Astrocyte of the cerebellum (primary cell): ENCODE data around the gene ANKRD34A.
"Not testable (repeated sequence)": the region's sequence is repeated elsewhere in the genome, so short reads cannot be mapped to it uniquely, and the experiment has no call there.

Source experiments
- DNase-seq: peaks from one replicate; pipeline ENCODE4 v3.0.0-alpha.2; 2011; ENCODE audit warnings: low read depth
- H3K4me3 ChIP-seq: 2 replicates; pipeline ENCODE4 v1.5.1; 2011; ENCODE audit warnings: mild to moderate bottlenecking, low read depth, low read length, moderate library complexity
- CTCF ChIP-seq: IDR thresholded peaks from 2 replicates; pipeline ENCODE4 v1.5.1; 2012; ENCODE audit warnings: low read length, low read depth, moderate library complexity, mild to moderate bottlenecking; ENCODE audit errors: missing control alignments
- in situ Hi-C: cut with HindIII; loops from 2 replicates; pipeline ENCODE4 v1.10.0; 2017; ENCODE audit warnings: low sequenced_read_pairs

ANKRD34A gene

GRCh38 chr1:145946477-145946986 is 17.8 kb downstream of the ANKRD34A start:
- in situ Hi-C loops, result no loop called here
- no peak for DNase-seq
- H3K4me3 ChIP-seq, result no peak overlapping the region
- no peak for TF ChIP-seq CTCF

- H3K4me3 ChIP-seq, result no peak overlapping the region
- no peak for TF ChIP-seq CTCF
- in situ Hi-C loops, result no loop called here
- no peak for DNase-seq
Measured at GRCh38 chr1:145944532-145944931, 19.8 kb downstream of the ANKRD34A start.

GRCh38 chr1:145942871-145943270 is 21.5 kb downstream of the ANKRD34A start:
- no peak for DNase-seq
- no peak for TF ChIP-seq CTCF
- no peak overlapping the region for H3K4me3 ChIP-seq
- in situ Hi-C loops, result no loop called here

GRCh38 chr1:145942405-145942804 is 22.0 kb downstream of the ANKRD34A start:
- in situ Hi-C loops, result no loop called here
- H3K4me3 ChIP-seq, result no peak overlapping the region
- DNase-seq, result no peak
- TF ChIP-seq CTCF, result no peak

- no peak overlapping the region for H3K4me3 ChIP-seq
- in situ Hi-C loops, result no loop called here
- no peak for TF ChIP-seq CTCF
- DNase-seq, result no peak
Measured at GRCh38 chr1:145937436-145937835, 26.9 kb downstream of the ANKRD34A start.

GRCh38 chr1:145936247-145936646 is 28.1 kb downstream of the ANKRD34A start:
- no peak overlapping the region for H3K4me3 ChIP-seq
- no peak for DNase-seq
- in situ Hi-C loops, result no loop called here
- no peak for TF ChIP-seq CTCF

- no peak for TF ChIP-seq CTCF
- DNase-seq, result no peak
- in situ Hi-C loops, result no loop called here
- no peak overlapping the region for H3K4me3 ChIP-seq
Measured at GRCh38 chr1:145935708-145936107, 28.7 kb downstream of the ANKRD34A start.

GRCh38 chr1:145932522-145933009 is 31.8 kb downstream of the ANKRD34A start:
- DNase-seq, H3K4me3 ChIP-seq, in situ Hi-C loops: not testable (repeated sequence)
